Endothelial cell of umbilical vein (primary cell): Measurements from ENCODE around the gene PYHIN1. TPM values are rescaled to one million over a fixed set of nuclear protein-coding genes. Genes with fewer than 3 reads are reported as not detected.

Experiments used
- BruUV-seq: library from RNA; stranded (reverse); fragments of 400-500 nt; replicated peaks from 2 replicates; lab custom pipeline; 2021; lab: Mats Ljungman, UMichigan
- CTCF ChIA-PET: fragments of 300-600, 350-600 bp; sonication (Branson Sonifier 250); formaldehyde crosslinking; loops from one replicate; lab custom pipeline; 2021; ENCODE audit warnings: antibody characterized with exemption, inconsistent platforms; lab: Charles Lee
- POLR2A ChIA-PET: fragments of 300-600, 350-600 bp; sonication (Branson Sonifier 250); formaldehyde crosslinking; loops from one replicate; lab custom pipeline; 2021; ENCODE audit warnings: antibody characterized with exemption, inconsistent platforms; lab: Charles Lee
- DNase-seq: peaks from one replicate; pipeline ENCODE4 v3.0.0-alpha.2; 2011; ENCODE audit warnings: low read depth, low spot score
- FAIRE-seq: peaks from 2 replicates; lab custom pipeline; 2011; peaks lifted over from hg19 to GRCh38; lab: Jason Lieb, UNC
- H2AFZ ChIP-seq: 2 replicates; pipeline ENCODE4 v1.6.0; 2012; ENCODE audit warnings: low read depth, low read length, control low read depth, inconsistent platforms
- H3K27ac ChIP-seq: 2 replicates; pipeline ENCODE4 v1.5.1; 2011; ENCODE audit warnings: low read depth, mild to moderate bottlenecking, control low read depth, low read length, moderate library complexity; ENCODE audit not compliant: insufficient read depth
- H3K27me3 ChIP-seq, 2 experiments: 2 replicates each; pipeline versions ENCODE4 v1.6.0 to v1.6.1; 2011; ENCODE audit warnings: low read length in 2 of 2, mixed read lengths in 1 of 2; ENCODE audit not compliant: control insufficient read depth in 2 of 2, insufficient read depth in 2 of 2
- H3K36me3 ChIP-seq, 2 experiments: 2 replicates in 1 of 2; 3 replicates in 1 of 2; pipeline ENCODE4 v1.5.1; 2011; ENCODE audit warnings: low read length in 2 of 2, mild to moderate bottlenecking in 1 of 2, moderate library complexity in 1 of 2; ENCODE audit not compliant: control insufficient read depth in 2 of 2, insufficient read depth in 2 of 2; ENCODE audit errors: extremely low read depth in 1 of 2
- H3K4me1 ChIP-seq: 3 replicates; pipeline ENCODE4 v1.5.1; 2011; ENCODE audit warnings: mild to moderate bottlenecking, low read length; ENCODE audit not compliant: control insufficient read depth, insufficient read depth; ENCODE audit errors: extremely low read depth
- H3K4me2 ChIP-seq: 2 replicates; pipeline ENCODE4 v1.6.1; 2011; ENCODE audit warnings: low read length, control low read depth, mixed read lengths; ENCODE audit not compliant: insufficient read depth
- H3K4me3 ChIP-seq, 3 experiments: fragments of 200-600 bp in 1 of 3; sonication (generic), shearing (Covaris generic) in 1 of 3; replicated peaks in 1 of 3; 2 replicates each; pipeline ENCODE4 v1.5.1; 2011 to 2016; ENCODE audit warnings: control low read depth in 3 of 3, low read length in 3 of 3, mild to moderate bottlenecking in 2 of 3, inconsistent platforms in 1 of 3, low read depth in 1 of 3, moderate library complexity in 1 of 3; ENCODE audit not compliant: insufficient read depth in 1 of 3
- H3K79me2 ChIP-seq: 2 replicates; pipeline ENCODE4 v1.6.0; 2012; ENCODE audit warnings: low read length, inconsistent platforms; ENCODE audit not compliant: control insufficient read depth, insufficient read depth
- H3K9ac ChIP-seq: replicated peaks from 2 replicates; pipeline ENCODE3; 2011; ENCODE audit warnings: low read length, control low read depth; ENCODE audit not compliant: insufficient read depth; ENCODE audit errors: extremely low read depth
- H3K9me1 ChIP-seq: replicated peaks from 3 replicates; pipeline ENCODE4 v1.6.0; 2011; ENCODE audit warnings: mild to moderate bottlenecking, low read length; ENCODE audit not compliant: control insufficient read depth, insufficient read depth; ENCODE audit errors: extremely low read depth
- H3K9me3 ChIP-seq: replicated peaks from 2 replicates; pipeline ENCODE4 v1.5.1; 2012; ENCODE audit warnings: low read length, inconsistent platforms; ENCODE audit not compliant: control insufficient read depth, insufficient read depth
- H4K20me1 ChIP-seq: replicated peaks from 2 replicates; pipeline ENCODE3; 2011; ENCODE audit warnings: mild to moderate bottlenecking, low read length; ENCODE audit not compliant: control insufficient read depth, insufficient read depth; ENCODE audit errors: extremely low read depth
- EZH2 ChIP-seq: IDR thresholded peaks from 2 replicates; pipeline ENCODE4 v1.6.1; 2012; ENCODE audit warnings: borderline replicate concordance, low read depth, mild to moderate bottlenecking, moderate library complexity, low read length, inconsistent platforms; ENCODE audit not compliant: severe bottlenecking
- FOS ChIP-seq: IDR thresholded peaks from 2 replicates; pipeline ENCODE4 v1.6.1; 2011; ENCODE audit warnings: mild to moderate bottlenecking, low read length, moderate library complexity, borderline replicate concordance; ENCODE audit not compliant: insufficient read depth
- GATA2 ChIP-seq: IDR thresholded peaks from 2 replicates; pipeline ENCODE4 v1.7.0; 2011; ENCODE audit warnings: low read depth, mild to moderate bottlenecking, moderate library complexity, mixed read lengths, low read length; ENCODE audit not compliant: insufficient read length, insufficient read depth
- JUN ChIP-seq: IDR thresholded peaks from 2 replicates; pipeline ENCODE4 v1.6.1; 2011; ENCODE audit warnings: borderline replicate concordance, low read depth; ENCODE audit not compliant: insufficient read length, insufficient read depth
- MAX ChIP-seq: IDR thresholded peaks from 2 replicates; pipeline ENCODE4 v1.6.1; 2011; ENCODE audit not compliant: insufficient read depth, insufficient read length
- MYC ChIP-seq: IDR thresholded peaks from one replicate; pipeline ENCODE4 v1.6.1; 2011; ENCODE audit warnings: mild to moderate bottlenecking, low read depth, low read length
- POLR2A ChIP-seq: IDR thresholded peaks from 2 replicates; pipeline ENCODE4 v1.6.1; 2012; ENCODE audit warnings: low read depth, mild to moderate bottlenecking, control low read depth, low read length
- POLR2AphosphoS5 ChIP-seq: IDR thresholded peaks from 2 replicates; pipeline ENCODE4 v1.6.1; 2012; ENCODE audit warnings: low read depth, mild to moderate bottlenecking, control low read depth, low read length, moderate library complexity; ENCODE audit not compliant: insufficient read depth
- dilution Hi-C: fragments of 300-500 bp; cut with MboI; formaldehyde crosslinking; loops from one replicate; pipeline ENCODE4 v1.15.0; 2019; ENCODE audit warnings: low sequenced_read_pairs; ENCODE audit not compliant: extremely low pct_ligation_motif_present
- intact Hi-C: fragments of 100-400 bp; cut with micrococcal nuclease; formaldehyde crosslinking; loops from one replicate; pipeline ENCODE4 v1.10.0; 2022
- polyA plus RNA-seq, 4 experiments: library from polyadenylated mRNA; depleted of rRNA in 3 of 4; stranded (reverse) in 3 of 4; unstranded in 1 of 4; fragments of >200 nt; gene quantifications; 2 replicates each; pipeline versions ENCODE4 v1.2.1 to v1.2.3, GENCODE V29; 2011 to 2012; ENCODE audit warnings: missing spikeins in 1 of 4
- total RNA-seq: library from RNA; stranded (reverse); gene quantifications from 2 replicates; pipeline ENCODE4 v1.2.3, GENCODE V29; 2021

The PYHIN1 gene
- total and polyA plus RNA-seq, 2 donors (not counting 3 experiments of a cell fraction or from before 2014, with no cell fraction given) = not detected

GRCh38 chr1:159008744-159009188 lies 77.4 kb downstream of the PYHIN1 start:
- intact Hi-C loops = loop anchor here (1.0 kb wide), 1 partner anchor 8 kb away; no protein-coding TSS in a partner anchor
- no peak for FAIRE-seq

DNA sequence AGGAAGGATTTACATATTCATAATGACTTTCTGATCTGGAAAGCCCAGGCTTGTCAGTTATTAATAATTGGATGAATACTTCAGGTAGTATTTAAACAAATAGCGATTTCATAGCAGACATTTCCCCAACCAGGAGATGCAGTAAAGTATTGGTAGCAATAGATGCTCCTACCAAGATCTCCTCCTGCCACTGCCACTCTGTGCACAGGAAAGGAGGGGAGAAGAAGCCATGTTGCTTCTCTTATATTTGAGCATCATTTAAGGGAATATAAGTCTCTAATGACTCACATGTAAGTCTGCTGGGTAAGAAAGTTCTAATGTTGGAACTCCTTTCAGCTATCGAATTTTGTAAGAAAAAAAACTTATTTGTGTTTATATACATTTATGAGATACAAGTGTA lies 77.9 kb downstream of the PYHIN1 start:
- CTCF ChIA-PET = interaction anchor here (1.0 to 3.3 kb wide), 6 partner anchors 9 to 884 kb away, joined by 3 to 18 read pairs (median 6); no protein-coding TSS in a partner anchor
- Histone ChIP-seq H3K36me3 (no peaks in the 10 kb centered on the region), H3K27ac (peak overlapping the region; percentile 86), H2AFZ (peak overlapping the region; percentile 78), H3K27me3 (no peaks in the 10 kb centered on the region), H3K4me3 (peak overlapping the region in 2 of 3 experiments; percentile 56 to 99), H3K79me2 (peaks cover 44% of the 10 kb centered on the region), H4K20me1 (no peaks in the 10 kb centered on the region), H3K9ac (peak overlapping the region; percentile 99), H3K9me3 (no peaks in the 10 kb centered on the region), H3K4me1 (peaks cover 32% of the 10 kb centered on the region), H3K9me1 (no peaks in the 10 kb centered on the region), H3K4me2 (peak overlapping the region; percentile 99)
- no peak for TF ChIP-seq POLR2AphosphoS5
- TF ChIP-seq MYC = no peak
- no peak for TF ChIP-seq POLR2A
- TF ChIP-seq EZH2 = no peak
- no peak for TF ChIP-seq JUN
- no peak for TF ChIP-seq FOS
- no peak for TF ChIP-seq MAX
- TF ChIP-seq GATA2 = no peak
- no TSS peak for BruUV-seq
- FAIRE-seq (no peak), DNase-seq (no peak)
- dilution Hi-C loops (no loop called here), intact Hi-C loops (loop anchor here (1.0 kb wide), 1 partner anchor 9 kb away; no protein-coding TSS in a partner anchor)
- POLR2A ChIA-PET = interaction anchor here (1.8 kb wide), 1 partner anchor 9 kb away, joined by 12 read pairs; no protein-coding TSS in a partner anchor

More at GRCh38 chr1:159008744-159009188, 77.4 kb downstream of the PYHIN1 start:
- Histone ChIP-seq H3K4me3 (no peak overlapping the region), H2AFZ (peak overlapping the region; percentile 55), H3K79me2 (peaks cover 39% of the 10 kb centered on the region), H3K27me3 (no peaks in the 10 kb centered on the region), H3K4me2 (no peak overlapping the region), H3K9me3 (no peaks in the 10 kb centered on the region), H3K36me3 (no peaks in the 10 kb centered on the region), H3K27ac (no peak overlapping the region), H4K20me1 (no peaks in the 10 kb centered on the region), H3K9ac (no peak overlapping the region), H3K9me1 (no peaks in the 10 kb centered on the region), H3K4me1 (peaks cover 30% of the 10 kb centered on the region)
- dilution Hi-C loops = no loop called here
- TF ChIP-seq EZH2 = no peak
- no peak for DNase-seq
- POLR2A ChIA-PET = no interaction called here
- CTCF ChIA-PET = interaction anchor here (1.6 to 3.3 kb wide), 3 partner anchors 8 to 805 kb away, joined by 7 to 18 read pairs (median 16); no protein-coding TSS in a partner anchor
- no TSS peak for BruUV-seq
